ENCODE data around the gene TRERF1.
A peak's percentile ranks its signal among the peaks of the same experiment; 100 is the strongest.

TRERF1 gene

DNA sequence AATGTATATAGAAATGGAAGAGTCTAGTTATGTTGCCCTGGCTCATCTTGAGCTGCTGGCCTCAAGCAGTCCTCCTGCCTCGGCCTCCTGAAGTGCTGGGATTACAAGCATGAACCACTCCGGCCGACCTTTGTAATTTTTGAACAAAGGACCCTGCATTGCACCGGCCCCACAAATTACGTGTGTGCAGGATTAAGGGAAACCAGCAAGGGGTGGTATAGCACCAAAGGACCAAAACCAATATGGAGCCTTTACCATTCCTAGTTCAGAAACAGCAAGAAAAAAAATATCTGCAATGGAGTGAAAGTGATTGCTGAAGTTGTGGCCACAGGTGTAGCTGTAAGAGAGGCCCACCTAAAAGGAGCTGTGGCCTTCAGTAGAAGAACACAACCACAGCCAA is 8.2 kb upstream of the TRERF1 start:
- in situ Hi-C loops (cut with MboI; ENCODE audit: low pct_unique_long_range_greater_than_20kb, low sequenced_read_pairs, unreplicated experiment), result no loop called here
- no peak for TF ChIP-seq CTCF (IDR thresholded peaks at IDR 0.05; ENCODE audit: extremely low read depth, insufficient read depth, missing control alignments)
- no peak for DNase-seq (ENCODE audit: low spot score)

DNA sequence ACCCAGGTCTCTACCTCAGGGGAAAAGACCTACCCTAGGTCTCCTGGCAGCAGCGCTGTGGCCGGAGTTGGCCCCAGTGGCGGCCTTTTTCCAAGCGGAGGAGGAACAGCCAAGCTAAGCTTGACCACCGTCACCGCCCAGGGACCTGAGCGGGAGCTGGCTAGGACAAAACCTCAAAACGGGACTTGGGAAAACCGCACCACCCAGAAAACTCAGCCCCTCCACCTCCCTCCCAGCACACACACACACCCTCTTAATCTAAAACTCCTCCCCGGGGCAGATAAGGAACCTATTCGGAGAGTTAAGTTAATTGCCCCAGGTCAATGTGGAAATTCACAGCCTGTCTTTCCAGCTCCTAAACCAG is 2.7 kb upstream of the TRERF1 start:
- no peak for DNase-seq (ENCODE audit: low spot score)
- TF ChIP-seq CTCF (IDR thresholded peaks at IDR 0.05; ENCODE audit: extremely low read depth, insufficient read depth, missing control alignments), result no peak
- in situ Hi-C loops (cut with MboI; ENCODE audit: low pct_unique_long_range_greater_than_20kb, low sequenced_read_pairs, unreplicated experiment), result no loop called here

- in situ Hi-C loops (cut with MboI; ENCODE audit: low pct_unique_long_range_greater_than_20kb, low sequenced_read_pairs, unreplicated experiment), result no loop called here
- no peak for TF ChIP-seq CTCF (IDR thresholded peaks at IDR 0.05; ENCODE audit: extremely low read depth, insufficient read depth, missing control alignments)
- DNase-seq (ENCODE audit: low spot score), result peak; percentile 56
Observed at GRCh38 chr6:42453654-42454427, 2.1 kb upstream of the TRERF1 start.

DNA sequence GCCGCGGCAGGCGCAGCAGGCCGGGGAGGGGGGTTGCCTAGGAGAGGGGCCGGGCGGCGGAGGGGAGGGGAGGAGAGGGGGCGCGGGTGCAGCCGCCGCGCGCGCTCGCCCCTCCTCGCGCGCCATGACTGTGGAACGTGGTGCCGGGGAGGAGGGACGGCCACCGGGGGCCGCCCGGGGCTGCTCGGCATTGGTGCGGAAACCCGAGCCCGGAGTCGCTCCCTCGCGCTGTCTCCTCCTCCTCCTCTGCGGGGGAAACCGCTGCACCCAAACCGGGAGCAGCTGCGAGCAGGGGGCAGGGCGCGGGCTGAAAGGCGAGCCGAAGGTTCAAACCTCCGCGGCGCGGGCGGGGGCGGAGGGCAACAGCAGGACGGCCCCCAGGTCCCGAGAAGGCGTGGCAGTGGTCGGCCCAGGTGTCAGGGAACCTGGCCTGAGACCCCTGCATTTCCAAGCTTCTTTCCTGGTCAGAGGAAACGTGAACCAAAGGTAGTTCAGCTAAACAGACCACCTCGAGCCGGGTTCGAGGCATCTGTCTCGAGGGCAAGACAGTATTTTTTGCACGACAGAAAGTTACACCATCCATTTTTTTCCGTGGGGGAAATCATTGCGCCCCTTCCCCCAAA is 1.4 kb upstream of the TRERF1 start:
- TF ChIP-seq CTCF (IDR thresholded peaks at IDR 0.05; ENCODE audit: extremely low read depth, insufficient read depth, missing control alignments), result no peak
- peak; percentile 91 for DNase-seq (ENCODE audit: low spot score)
- in situ Hi-C loops (cut with MboI; ENCODE audit: low pct_unique_long_range_greater_than_20kb, low sequenced_read_pairs, unreplicated experiment), result no loop called here

GRCh38 chr6:42452171-42453030 is 675 bp upstream of the TRERF1 start:
- in situ Hi-C loops (cut with MboI; ENCODE audit: low pct_unique_long_range_greater_than_20kb, low sequenced_read_pairs, unreplicated experiment), result no loop called here
- TF ChIP-seq CTCF (IDR thresholded peaks at IDR 0.05; ENCODE audit: extremely low read depth, insufficient read depth, missing control alignments), result no peak
- peak; percentile 72 for DNase-seq (ENCODE audit: low spot score)

DNA sequence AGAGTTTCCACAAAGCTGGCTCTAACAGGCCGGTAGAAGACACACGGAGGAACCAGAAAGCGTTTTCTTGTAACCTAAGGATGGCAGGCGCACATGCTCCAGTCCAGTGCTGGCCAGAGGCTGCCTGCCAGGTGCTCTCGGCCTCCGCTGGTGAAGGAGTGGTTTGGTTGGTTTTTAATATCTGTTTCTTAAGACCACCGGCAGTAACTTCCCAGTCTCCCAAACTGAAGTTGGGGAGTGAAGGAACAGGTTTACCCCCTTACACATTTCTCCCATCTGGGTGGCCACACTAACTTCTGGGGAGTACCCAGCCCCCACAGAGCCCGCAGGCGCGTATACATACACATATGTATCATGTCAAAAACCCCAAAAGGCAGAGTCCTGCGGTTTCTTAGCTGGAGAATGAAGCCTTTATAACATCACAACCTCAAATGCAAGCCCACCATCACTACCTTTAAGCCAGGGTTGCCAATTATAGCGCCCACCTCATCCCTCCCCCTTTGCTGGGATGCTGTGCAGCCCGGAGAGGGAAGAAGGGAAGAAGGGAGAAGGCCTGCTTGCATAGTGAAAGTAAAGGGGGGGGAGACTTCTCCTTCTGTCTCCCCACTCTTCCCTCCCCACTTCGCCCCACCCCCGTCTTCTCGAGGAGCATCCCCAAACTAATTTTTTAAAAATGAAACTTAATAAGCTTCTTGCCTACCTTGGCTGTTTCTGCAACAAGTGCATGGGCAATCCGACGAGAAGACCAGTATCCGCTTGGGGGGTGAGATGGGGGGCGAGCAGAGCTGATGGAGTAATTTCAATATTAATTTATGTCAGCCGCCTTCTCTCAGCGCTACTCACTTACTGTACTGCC is 1.0 kb downstream of the TRERF1 start:
- DNase-seq (ENCODE audit: low spot score), result no peak
- in situ Hi-C loops (cut with MboI; ENCODE audit: low pct_unique_long_range_greater_than_20kb, low sequenced_read_pairs, unreplicated experiment), result no loop called here

More for the DNA sequence above, 1.0 kb downstream of the TRERF1 start:
- no peak for TF ChIP-seq CTCF (IDR thresholded peaks at IDR 0.05; ENCODE audit: extremely low read depth, insufficient read depth, missing control alignments)

All from GM13977 (cell line).